GM10266 (cell line): ENCODE results near the gene ROGDI.

Experiments
- DNase-seq: peaks from one replicate; pipeline ENCODE4 v3.0.0; 2012; ENCODE audit errors: extremely low spot score
- TF ChIP-seq, protein P1 (sequence below): IDR thresholded peaks from 2 replicates; pipeline ENCODE4 v1.5.1; 2012; ENCODE audit warnings: mild to moderate bottlenecking, low read depth; ENCODE audit not compliant: control insufficient read depth, insufficient read depth; ENCODE audit errors: missing control alignments

The ROGDI gene

DNA sequence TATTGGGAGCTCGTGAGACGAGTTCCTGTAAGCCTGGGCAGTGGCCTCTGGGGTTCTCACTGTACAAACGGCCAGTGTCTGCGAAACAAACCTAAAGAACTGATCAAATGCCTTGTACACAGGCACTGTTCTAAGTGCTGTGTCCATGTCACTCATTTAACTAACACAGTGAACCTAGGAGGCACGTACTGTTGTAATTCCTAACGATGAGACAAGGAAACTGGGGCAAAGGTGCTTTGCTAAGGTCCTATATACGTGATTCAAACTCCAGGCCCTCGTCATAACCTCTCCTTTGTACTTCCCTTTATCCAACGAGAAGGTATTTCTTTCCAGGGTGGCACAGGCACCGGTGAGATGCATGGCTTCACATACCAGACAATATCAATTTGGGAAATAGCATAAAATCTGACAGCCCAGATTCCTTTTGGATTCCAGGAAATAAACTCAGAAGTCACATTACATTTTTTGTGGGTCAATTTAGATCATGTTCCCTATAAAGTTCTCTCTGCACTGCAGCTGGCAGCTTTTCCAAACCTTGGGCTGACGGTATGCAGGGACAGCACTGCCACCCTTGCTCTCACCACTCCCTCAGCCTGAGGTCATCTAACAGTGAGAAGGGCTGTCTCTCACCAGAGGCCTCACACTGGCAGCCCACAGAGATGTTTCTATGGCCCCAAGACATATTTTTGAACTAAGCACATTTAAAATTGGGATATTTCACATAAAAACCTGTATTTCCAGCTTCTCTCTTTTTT, 26.3 kb upstream of the ROGDI start:
- DNase-seq: no peak
- TF ChIP-seq, protein P1, sequence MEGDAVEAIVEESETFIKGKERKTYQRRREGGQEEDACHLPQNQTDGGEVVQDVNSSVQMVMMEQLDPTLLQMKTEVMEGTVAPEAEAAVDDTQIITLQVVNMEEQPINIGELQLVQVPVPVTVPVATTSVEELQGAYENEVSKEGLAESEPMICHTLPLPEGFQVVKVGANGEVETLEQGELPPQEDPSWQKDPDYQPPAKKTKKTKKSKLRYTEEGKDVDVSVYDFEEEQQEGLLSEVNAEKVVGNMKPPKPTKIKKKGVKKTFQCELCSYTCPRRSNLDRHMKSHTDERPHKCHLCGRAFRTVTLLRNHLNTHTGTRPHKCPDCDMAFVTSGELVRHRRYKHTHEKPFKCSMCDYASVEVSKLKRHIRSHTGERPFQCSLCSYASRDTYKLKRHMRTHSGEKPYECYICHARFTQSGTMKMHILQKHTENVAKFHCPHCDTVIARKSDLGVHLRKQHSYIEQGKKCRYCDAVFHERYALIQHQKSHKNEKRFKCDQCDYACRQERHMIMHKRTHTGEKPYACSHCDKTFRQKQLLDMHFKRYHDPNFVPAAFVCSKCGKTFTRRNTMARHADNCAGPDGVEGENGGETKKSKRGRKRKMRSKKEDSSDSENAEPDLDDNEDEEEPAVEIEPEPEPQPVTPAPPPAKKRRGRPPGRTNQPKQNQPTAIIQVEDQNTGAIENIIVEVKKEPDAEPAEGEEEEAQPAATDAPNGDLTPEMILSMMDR: no peak

DNA sequence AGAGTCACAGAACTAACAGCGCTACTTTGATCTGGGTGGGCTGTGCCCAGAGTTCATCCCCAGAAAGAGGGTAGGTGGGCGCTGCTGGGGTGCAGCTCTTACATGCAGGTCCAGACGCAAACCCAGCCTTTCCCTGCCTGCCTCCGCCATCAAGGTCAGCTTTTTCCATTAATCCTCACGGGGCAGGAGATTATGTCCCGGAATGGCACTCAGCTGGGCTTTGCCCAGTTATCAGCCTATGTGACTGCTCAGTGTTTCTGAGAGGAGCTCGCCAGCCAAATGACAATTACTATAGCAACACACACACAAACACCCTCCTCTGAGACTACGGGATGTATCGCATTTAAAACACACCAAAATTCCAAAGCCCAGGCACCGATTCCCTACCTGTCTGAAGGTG, 24.5 kb upstream of the ROGDI start:
- TF ChIP-seq, protein P1: no peak
- no peak for DNase-seq

DNA sequence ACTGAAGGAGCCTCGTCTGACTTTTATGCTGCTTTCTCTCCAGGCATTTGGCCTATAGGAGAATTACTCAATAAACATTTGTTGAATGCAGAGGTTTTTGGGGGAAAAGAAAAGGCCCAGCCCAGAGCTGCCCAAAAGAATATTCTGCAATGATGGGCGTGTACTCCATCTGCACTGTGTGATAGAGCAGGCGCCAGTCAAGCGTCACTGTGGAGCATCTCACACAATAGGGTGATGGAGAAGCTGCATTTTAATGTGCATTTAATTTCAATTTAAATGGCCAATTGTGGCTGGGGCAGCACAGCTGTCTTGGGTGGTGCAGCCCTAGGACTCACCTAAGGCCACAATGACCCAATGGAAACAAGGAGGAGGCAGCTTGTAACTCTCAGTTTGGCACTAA, 24.1 kb upstream of the ROGDI start:
- DNase-seq: no peak

DNA sequence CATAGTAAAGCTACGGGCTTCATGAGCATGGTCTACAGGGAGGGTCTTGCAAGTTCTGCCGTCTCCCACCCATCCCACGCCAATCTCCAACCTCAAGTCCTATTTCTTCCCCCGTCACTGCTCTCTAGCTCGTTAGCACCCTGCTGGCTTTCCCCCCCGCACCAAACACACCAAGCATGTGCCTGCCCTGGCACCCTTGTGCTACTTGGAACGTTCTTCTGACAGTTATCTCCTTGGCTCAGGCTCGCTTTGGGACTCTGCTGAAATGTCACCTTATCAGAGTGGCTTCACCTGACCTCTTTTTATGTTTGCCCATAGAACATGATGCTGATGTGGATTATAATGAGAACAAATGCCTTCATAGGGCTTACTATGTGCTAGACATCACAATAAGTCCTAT, 22.8 kb upstream of the ROGDI start:
- DNase-seq: no peak
- TF ChIP-seq, protein P1: no peak

More for the DNA sequence above, 24.1 kb upstream of the ROGDI start:
- TF ChIP-seq, protein P1: no peak

DNA sequence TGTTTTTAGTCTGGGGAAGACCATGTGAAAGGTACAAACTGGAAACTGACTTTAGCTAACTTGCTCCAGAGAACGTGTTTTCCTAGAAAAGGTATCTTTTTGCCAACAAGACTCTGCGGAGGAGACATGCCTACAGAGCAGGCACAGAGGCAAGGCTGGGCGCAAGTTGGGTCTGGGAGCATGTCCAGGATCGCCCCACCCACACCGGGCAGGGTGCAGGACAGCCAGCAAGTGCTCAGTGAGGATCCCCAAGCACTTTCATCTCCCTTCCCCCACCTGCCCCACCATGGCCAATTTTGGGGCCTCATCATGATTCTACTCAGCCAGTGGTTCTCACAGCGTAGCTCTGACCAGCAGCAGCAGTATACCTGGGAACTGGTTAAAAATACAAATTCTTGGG, 18.2 kb upstream of the ROGDI start:
- TF ChIP-seq, protein P1: no peak
- DNase-seq: no peak

DNA sequence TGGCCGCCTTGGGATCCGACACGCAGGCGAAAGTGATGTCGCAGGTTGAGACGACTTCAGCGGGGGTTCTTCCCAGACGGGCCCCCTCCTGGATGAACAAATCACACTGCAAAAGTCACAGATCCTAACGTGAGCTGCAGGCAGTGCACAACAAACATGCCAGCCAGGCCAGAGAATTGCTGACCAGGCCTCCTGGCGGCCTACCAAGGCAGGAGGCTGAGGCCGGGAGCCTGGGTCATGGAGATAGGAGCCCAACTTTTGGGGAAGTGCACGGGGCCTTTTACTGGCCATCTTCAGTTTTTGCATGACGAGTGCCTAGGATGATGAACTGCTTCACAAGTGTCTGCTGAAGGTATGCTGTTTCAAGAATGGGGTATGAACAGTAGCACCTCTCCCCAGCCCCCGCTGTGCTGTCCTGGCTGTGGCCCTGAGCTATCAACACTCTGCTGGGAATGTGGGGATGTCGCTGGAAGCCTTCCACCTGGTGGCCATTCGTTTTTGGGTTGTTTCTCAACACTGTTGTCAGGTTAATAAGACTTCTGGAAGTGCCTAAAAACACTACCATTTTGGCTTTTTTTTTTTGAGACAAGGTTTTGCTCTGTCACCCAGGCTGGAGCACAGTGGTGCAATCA, 12.2 kb upstream of the ROGDI start:
- DNase-seq: no peak
- TF ChIP-seq, protein P1: no peak

DNA sequence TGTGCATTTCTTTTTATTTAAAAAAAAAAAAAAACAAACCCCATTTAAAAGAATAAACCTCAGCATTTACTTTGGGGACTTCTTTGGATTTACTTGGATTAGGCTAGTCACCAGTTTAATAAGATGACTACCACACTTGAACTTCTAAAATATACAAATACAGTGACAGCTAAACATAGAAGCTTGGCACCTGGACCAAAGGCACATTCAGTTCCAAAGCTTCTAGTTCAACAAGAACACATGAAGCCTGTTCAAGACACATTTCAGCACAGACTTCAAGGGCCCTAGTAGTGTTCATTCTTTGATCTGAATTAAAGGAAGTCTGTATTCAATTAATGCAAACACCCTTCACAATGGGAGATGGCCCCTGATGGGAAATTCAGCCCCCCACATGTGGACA, 11.6 kb upstream of the ROGDI start:
- no peak for DNase-seq
- TF ChIP-seq, protein P1: no peak
